ENCODE data around the gene PLIN4. TPM values are rescaled to one million over a fixed set of nuclear protein-coding genes. Genes with fewer than 3 reads are reported as not detected.

Gene PLIN4
- total RNA-seq, 2 experiments from 2014 or later = 0.05 TPM; not detected in 1

DNA sequence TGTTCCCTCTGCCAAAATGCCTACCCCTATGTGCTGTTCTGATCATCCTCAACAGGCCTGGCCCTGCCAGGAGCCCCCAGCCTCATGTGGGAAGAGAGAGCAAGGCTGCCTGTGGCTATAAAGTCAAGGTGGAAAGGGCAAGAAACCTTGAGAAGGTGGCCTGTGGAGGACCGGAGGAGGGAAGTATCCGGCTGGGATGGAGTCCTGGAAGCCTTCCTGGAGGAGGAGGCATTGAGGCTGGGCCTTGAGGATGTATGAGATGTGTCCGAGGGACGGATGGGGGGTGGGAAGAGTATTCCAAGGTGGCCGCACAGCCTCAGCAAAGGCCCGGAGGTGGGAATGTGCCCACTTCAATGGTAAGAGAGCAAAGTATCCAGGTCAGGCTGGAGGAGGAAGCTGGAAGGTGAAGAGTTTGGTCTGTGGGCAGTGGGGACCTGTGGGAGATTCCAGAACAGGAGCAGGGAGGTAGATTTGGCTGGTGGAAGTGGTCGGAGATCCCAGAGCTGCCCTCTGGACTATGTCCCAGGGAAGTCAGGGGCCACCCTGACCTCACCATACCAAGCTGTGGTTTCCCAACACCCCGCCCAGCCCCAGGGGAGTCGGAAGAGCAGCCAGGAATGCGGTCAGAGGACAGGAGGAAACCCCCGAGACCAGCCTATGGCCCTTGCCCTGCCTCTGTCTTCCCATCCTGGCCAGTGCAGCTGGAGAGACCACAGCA lies 3.0 kb upstream of the PLIN4 start:
- ATAC-seq = no peak
- no peaks in the 10 kb centered on the region for H3K36me3 Mint-ChIP-seq (ENCODE audit: low read depth)
- no peaks in the 10 kb centered on the region for H3K9me3 Mint-ChIP-seq
- H3K4me3 Mint-ChIP-seq = no peak overlapping the region
- CTCF ChIA-PET = interaction anchor here (0.6 to 4.1 kb wide), 3 partner anchors 46 to 1884 kb away, joined by 3 to 17 read pairs (median 5); no protein-coding TSS in a partner anchor
- no peak for TF ChIP-seq CTCF (IDR thresholded peaks at IDR 0.05)
- POLR2A ChIA-PET = no interaction called here
- H3K27me3 Mint-ChIP-seq = no peaks in the 10 kb centered on the region
- H3K27ac Mint-ChIP-seq = no peak overlapping the region
- no peaks in the 10 kb centered on the region for H3K4me1 Mint-ChIP-seq (ENCODE audit: low read depth)
- no peak for DNase-seq
- intact Hi-C loops (cut with micrococcal nuclease) = no loop called here

- CTCF ChIA-PET = no interaction called here
- TF ChIP-seq CTCF (IDR thresholded peaks at IDR 0.05) = no peak
Observed at GRCh38 chr19:4519521-4520277, 1.4 kb upstream of the PLIN4 start.

DNA sequence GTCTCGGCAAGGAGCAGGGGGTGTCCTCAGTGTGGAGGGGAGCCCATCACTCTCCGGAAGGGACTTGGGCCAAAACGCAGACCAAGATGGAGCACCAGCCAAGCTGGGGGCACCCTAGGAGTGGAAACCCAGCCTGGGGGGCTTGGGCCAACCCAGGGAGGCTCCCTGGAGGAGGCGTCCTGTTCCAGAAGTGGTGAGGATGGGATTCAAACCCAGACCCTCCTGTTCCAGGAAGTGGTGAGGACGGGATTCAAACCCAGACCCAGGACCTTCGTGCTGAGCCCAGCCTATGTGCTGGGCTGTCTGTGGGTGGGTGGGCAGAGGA lies 848 bp upstream of the PLIN4 start:
- H3K36me3 Mint-ChIP-seq (ENCODE audit: low read depth) = no peaks in the 10 kb centered on the region
- no peak overlapping the region for H3K27ac Mint-ChIP-seq
- no peaks in the 10 kb centered on the region for H3K9me3 Mint-ChIP-seq
- intact Hi-C loops (cut with micrococcal nuclease) = no loop called here
- H3K4me3 Mint-ChIP-seq = no peak overlapping the region
- POLR2A ChIA-PET = no interaction called here
- CTCF ChIA-PET = no interaction called here
- TF ChIP-seq CTCF (IDR thresholded peaks at IDR 0.05) = no peak
- no peak for ATAC-seq
- no peak for DNase-seq
- no peaks in the 10 kb centered on the region for H3K27me3 Mint-ChIP-seq
- no peaks in the 10 kb centered on the region for H3K4me1 Mint-ChIP-seq (ENCODE audit: low read depth)

More at GRCh38 chr19:4519521-4520277, 1.4 kb upstream of the PLIN4 start:
- no peak overlapping the region for H3K4me3 Mint-ChIP-seq
- H3K27me3 Mint-ChIP-seq = no peaks in the 10 kb centered on the region
- no peaks in the 10 kb centered on the region for H3K9me3 Mint-ChIP-seq
- no peak for DNase-seq
- intact Hi-C loops (cut with micrococcal nuclease) = no loop called here
- H3K27ac Mint-ChIP-seq = no peak overlapping the region
- POLR2A ChIA-PET = no interaction called here
- H3K36me3 Mint-ChIP-seq (ENCODE audit: low read depth) = no peaks in the 10 kb centered on the region
- H3K4me1 Mint-ChIP-seq (ENCODE audit: low read depth) = no peaks in the 10 kb centered on the region
- ATAC-seq = no peak

GRCh38 chr19:4517451-4518057 lies 732 bp downstream of the PLIN4 start:
- ChIA-PET CTCF (interaction anchor here (1.0 kb wide), 1 partner anchor 8 kb away, joined by 3 read pairs; no protein-coding TSS in a partner anchor), POLR2A (no interaction called here)
- H3K27me3 Mint-ChIP-seq = no peaks in the 10 kb centered on the region
- DNase-seq = no peak
- intact Hi-C loops (cut with micrococcal nuclease) = no loop called here
- no peaks in the 10 kb centered on the region for H3K36me3 Mint-ChIP-seq (ENCODE audit: low read depth)
- no peak overlapping the region for H3K4me3 Mint-ChIP-seq
- no peak for ATAC-seq
- H3K27ac Mint-ChIP-seq = no peak overlapping the region
- no peaks in the 10 kb centered on the region for H3K9me3 Mint-ChIP-seq
- H3K4me1 Mint-ChIP-seq (ENCODE audit: low read depth) = no peaks in the 10 kb centered on the region
- no peak for TF ChIP-seq CTCF (IDR thresholded peaks at IDR 0.05)

- POLR2A ChIA-PET = interaction anchor here (0.6 kb wide), 1 partner anchor 44 kb away, joined by 3 read pairs; no protein-coding TSS in a partner anchor
- ATAC-seq = no peak
- Mint-ChIP-seq H3K4me1 (ENCODE audit: low read depth) (no peaks in the 10 kb centered on the region), H3K27ac (no peak overlapping the region), H3K27me3 (no peaks in the 10 kb centered on the region), H3K4me3 (no peak overlapping the region), H3K36me3 (ENCODE audit: low read depth) (no peaks in the 10 kb centered on the region), H3K9me3 (no peaks in the 10 kb centered on the region)
- intact Hi-C loops (cut with micrococcal nuclease) = no loop called here
- no peak for TF ChIP-seq CTCF (IDR thresholded peaks at IDR 0.05)
- no peak for DNase-seq
- CTCF ChIA-PET = no interaction called here
Observed at GRCh38 chr19:4516939-4517300, 1.4 kb downstream of the PLIN4 start.
